Ovary (tissue), 9 donors: Measurements from ENCODE around the gene GLB1L2. TPM values are rescaled to one million over a fixed set of nuclear protein-coding genes. Genes with fewer than 3 reads are reported as not detected.

Source experiments
- DNase-seq, 5 donors: peaks; one replicate each; pipeline ENCODE4 v3.0.0-alpha.2; 2019 to 2020
- H3K27ac ChIP-seq, 2 donors: fragments of 200-600 bp; one replicate each; pipeline versions ENCODE4 v1.5.1 to v1.8.0; 2019 to 2022
- H3K27me3 ChIP-seq: fragments of 200-600 bp; one replicate; pipeline ENCODE4 v1.8.0; 2022
- H3K36me3 ChIP-seq: fragments of 200-600 bp; sonication (generic); one replicate; pipeline ENCODE4 v1.5.1; 2019
- H3K4me1 ChIP-seq: one replicate; pipeline ENCODE4 v1.8.1; 2013; ENCODE audit warnings: mild to moderate bottlenecking, moderate library complexity; ENCODE audit not compliant: insufficient read depth
- H3K4me3 ChIP-seq: fragments of 200-600 bp; sonication (generic); one replicate; pipeline ENCODE4 v1.5.1; 2017
- H3K9me3 ChIP-seq, 2 donors: fragments of 200-600 bp in 1 of 2; sonication (generic) in 1 of 2; one replicate each; pipeline versions ENCODE4 v1.5.1 to v1.8.1; 2013 to 2019; ENCODE audit warnings: mild to moderate bottlenecking in 1 of 2, moderate library complexity in 1 of 2
- CTCF ChIP-seq, 3 donors: fragments of 450-650 bp in 2 of 3; fragments of 200-600 bp in 1 of 3; IDR thresholded peaks; one replicate each; pipeline versions ENCODE4 v1.5.1 to v1.8.0; 2016 to 2022; ENCODE audit warnings: antibody characterized with exemption in 3 of 3, mild to moderate bottlenecking in 1 of 3
- EP300 ChIP-seq: sonication (generic); formaldehyde crosslinking; IDR thresholded peaks from one replicate; pipeline ENCODE4 v1.6.1; 2017; ENCODE audit warnings: antibody characterized with exemption
- POLR2A ChIP-seq: fragments of 450-650 bp; IDR thresholded peaks from one replicate; pipeline ENCODE4 v1.6.1; 2017; ENCODE audit warnings: antibody characterized with exemption, mild to moderate bottlenecking, moderate library complexity
- WGBS, 3 donors: extraction: QIAGEN DNeasy Blood & Tissue Kit in 1 of 3; methylation state at CpG; one replicate each; pipeline versions ENCODE4 v1.1.5 to v1.1.7; 2013 to 2017; 5-methylcytosine and 5-hydroxymethylcytosine counted together
- intact Hi-C, 4 donors: fragments of 100-400 bp; cut with DNase I; formaldehyde crosslinking; loops; one replicate each; pipeline versions ENCODE4 v1.11.0 to v1.15.1; 2022 to 2023
- polyA plus RNA-seq, 2 donors: library from polyadenylated mRNA; stranded (reverse); fragments of 200-250 nt in 1 of 2; fragments of 350-450 nt in 1 of 2; fragmentation: Illumina TruSeq in 1 of 2; extraction: RNeasy Lipid Tissue Mini Kit (QIAGEN cat#74804) in 1 of 2; gene quantifications; one replicate each; pipeline ENCODE4 v1.2.3, GENCODE V29; 2013 to 2014
- total RNA-seq, 7 donors: library from RNA; depleted of rRNA in 2 of 7; stranded (reverse); fragments of >200 nt in 2 of 7; fragmentation: NEBNext Ultra II Directional in 3 of 7; extraction: Animal tissue kit (Norgen Biotek cat#: 25700) in 3 of 7; gene quantifications; one replicate each; pipeline versions ENCODE4 v1.1.0 to v1.2.4, GENCODE V29; 2016 to 2023
- donor health status: DM: no; HTN: no; CAD: no; lungs with moderate emphysema.
- donor health status: DM: no; HTN: no; CAD: no.
- donor health status: Bipolar disorder and iron deficiency.
- donor health status: DM: yes; HTN: yes; CAD: no.
- donor health status: DM: no; HTN: no; CAD: no.
- donor health status: DM: yes; HTN: yes; CAD: no.

The GLB1L2 gene
- total and polyA plus RNA-seq, 9 donors, result 9.8 to 24.6 (median 15.6) TPM

- TF ChIP-seq CTCF (IDR thresholded peaks at IDR 0.05), result no peak
- no peak for TF ChIP-seq POLR2A
- TF ChIP-seq EP300, result no peak
- 94 to 97% (median 95%) methylated on average over 4 of the region's 4 CpGs for WGBS, 3 donors
- Histone ChIP-seq H3K4me3 (no peak overlapping the region), H3K4me1 (peaks cover 8% of the 10 kb centered on the region), H3K9me3 (no peaks in the 10 kb centered on the region), H3K27me3 (no peaks in the 10 kb centered on the region), H3K36me3 (no peaks in the 10 kb centered on the region), H3K27ac (no peak overlapping the region)
- DNase-seq, result no peak
- intact Hi-C loops, result no loop called here
These were observed 5.3 kb downstream of the GLB1L2 start for GRCh38 chr11:134337051-134337450.

- H3K27ac ChIP-seq, result no peak overlapping the region
- no peaks in the 10 kb centered on the region for H3K36me3 ChIP-seq
- no peak overlapping the region for H3K4me3 ChIP-seq
- no peak for DNase-seq
- no peak for TF ChIP-seq POLR2A
- TF ChIP-seq CTCF (IDR thresholded peaks at IDR 0.05), result no peak
- no peak for TF ChIP-seq EP300
- H3K9me3 ChIP-seq, result no peaks in the 10 kb centered on the region
- 88 to 94% (median 93%) methylated on average over 13 to 15 of the region's 15 CpGs for WGBS, 3 donors
- intact Hi-C loops, result no loop called here
- H3K4me1 ChIP-seq, result peaks cover 3% of the 10 kb centered on the region
- H3K27me3 ChIP-seq, result no peaks in the 10 kb centered on the region
These were observed 6.3 kb downstream of the GLB1L2 start for GRCh38 chr11:134338068-134338467.

GRCh38 chr11:134338654-134339053, 6.9 kb downstream of the GLB1L2 start:
- Histone ChIP-seq H3K9me3 (no peaks in the 10 kb centered on the region), H3K27me3 (no peaks in the 10 kb centered on the region), H3K27ac (no peak overlapping the region), H3K36me3 (no peaks in the 10 kb centered on the region), H3K4me3 (no peak overlapping the region), H3K4me1 (peaks cover 3% of the 10 kb centered on the region)
- no peak for DNase-seq
- 95 to 96% (median 95%) methylated on average over 7 of the region's 7 CpGs for WGBS, 3 donors
- intact Hi-C loops, result no loop called here
- TF ChIP-seq EP300 (no peak), POLR2A (no peak), CTCF (IDR thresholded peaks at IDR 0.05) (no peak)

- H3K36me3 ChIP-seq, result no peaks in the 10 kb centered on the region
- TF ChIP-seq CTCF (IDR thresholded peaks at IDR 0.05), result no peak
- TF ChIP-seq EP300, result no peak
- no peak for TF ChIP-seq POLR2A
- no peak overlapping the region for H3K4me3 ChIP-seq
- H3K27me3 ChIP-seq, result no peaks in the 10 kb centered on the region
- H3K4me1 ChIP-seq, result peaks cover 3% of the 10 kb centered on the region
- 88 to 91% (median 90%) methylated on average over 4 of the region's 4 CpGs for WGBS, 3 donors
- no peak overlapping the region for H3K27ac ChIP-seq
- no peak for DNase-seq
- no peaks in the 10 kb centered on the region for H3K9me3 ChIP-seq
- intact Hi-C loops, result no loop called here
These were observed 8.0 kb downstream of the GLB1L2 start for GRCh38 chr11:134339756-134340155.
